NCI-H774 (cell line): ENCODE measurements around the gene ZNF407.

Experiments used
- DNase-seq: peaks from one replicate; lab custom pipeline; 2025; lab: John Stamatoyannopoulos, UW

ZNF407 gene

GRCh38 chr18:74631212-74631611, 33.5 kb downstream of the ZNF407 start:
- no peak for DNase-seq

GRCh38 chr18:74631623-74632350, 34.1 kb downstream of the ZNF407 start:
- no peak for DNase-seq

GRCh38 chr18:74632351-74632679, 34.6 kb downstream of the ZNF407 start:
- DNase-seq, result no peak

DNA sequence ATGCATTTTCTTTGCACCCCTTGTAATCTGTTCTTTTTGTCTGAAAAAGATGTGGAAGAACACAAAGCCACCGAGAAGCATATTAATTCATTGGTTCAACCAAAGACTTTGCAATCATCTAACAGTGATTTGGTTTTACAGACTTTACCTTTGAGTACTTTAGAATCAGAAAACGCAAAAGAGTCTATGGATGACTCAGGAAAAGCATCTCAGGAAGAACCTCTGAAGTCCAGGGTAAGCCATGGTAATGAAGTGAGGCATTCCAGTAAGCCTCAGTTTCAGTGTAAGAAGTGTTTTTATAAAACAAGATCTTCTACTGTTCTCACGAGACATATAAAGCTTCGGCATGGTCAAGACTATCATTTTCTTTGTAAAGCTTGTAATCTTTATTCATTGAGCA, 35.2 kb downstream of the ZNF407 start:
- no peak for DNase-seq

- DNase-seq, result no peak
These were observed 36.1 kb downstream of the ZNF407 start for GRCh38 chr18:74633652-74634352.

GRCh38 chr18:74635224-74635975, 37.7 kb downstream of the ZNF407 start:
- DNase-seq, result peak; percentile 36

DNA sequence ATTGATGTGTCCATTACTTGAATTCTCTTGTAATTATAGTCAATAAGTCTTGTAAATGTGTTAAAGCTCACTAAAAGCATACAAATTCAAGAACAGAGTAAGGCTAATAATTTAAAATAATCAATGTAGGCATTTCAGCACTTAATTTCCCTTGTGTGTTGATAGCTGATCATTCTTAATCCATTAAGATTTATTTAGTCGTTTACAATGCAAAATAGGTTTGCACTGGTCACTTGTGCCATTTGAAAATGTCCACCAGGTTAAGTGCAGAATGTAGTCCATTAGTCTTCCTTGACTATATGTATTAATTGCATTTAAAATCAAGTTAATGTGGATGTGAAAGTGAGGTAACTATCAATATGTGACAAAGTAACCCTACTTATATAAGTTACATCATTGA, 39.4 kb downstream of the ZNF407 start:
- DNase-seq, result no peak

DNA sequence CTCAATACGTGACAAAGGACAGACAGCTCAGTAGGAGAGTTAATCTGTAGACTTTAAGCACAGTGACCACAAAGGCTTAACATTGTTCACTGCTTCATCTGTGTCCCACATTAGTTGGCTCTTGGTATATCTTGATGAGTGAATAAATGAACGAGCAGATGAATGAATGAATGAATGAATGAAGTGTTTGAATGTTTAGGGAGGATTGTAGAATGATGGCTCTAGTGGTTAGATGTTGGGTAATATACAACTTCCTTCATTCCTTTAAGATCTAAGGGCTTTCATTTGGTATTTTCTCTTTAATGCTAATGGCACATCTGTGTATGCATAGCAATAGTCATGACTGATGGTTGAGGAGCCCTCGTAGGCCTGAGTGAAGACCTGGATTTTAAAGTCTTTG, 40.5 kb downstream of the ZNF407 start:
- DNase-seq, result no peak

DNA sequence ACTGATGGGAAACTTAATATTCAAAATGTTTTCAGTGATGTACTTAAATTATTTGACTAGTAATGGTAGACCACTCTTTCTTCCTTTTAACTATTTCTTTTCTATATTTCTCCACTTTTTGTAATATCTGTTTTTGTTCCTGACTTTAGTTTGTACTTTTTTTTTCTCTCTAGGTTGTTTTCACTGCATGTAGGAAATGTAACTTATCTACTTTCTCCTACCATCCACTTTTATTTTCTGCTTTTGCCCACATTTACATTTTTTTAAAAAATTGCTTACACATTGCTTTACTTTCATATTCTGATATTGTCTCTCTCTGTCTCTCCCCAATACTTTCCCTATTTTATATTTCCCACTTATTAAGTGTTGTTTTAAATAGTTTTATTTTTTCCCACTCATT, 47.0 kb downstream of the ZNF407 start:
- DNase-seq, result no peak

- no peak for DNase-seq
These were observed 48.0 kb downstream of the ZNF407 start for GRCh38 chr18:74645679-74646078.

DNA sequence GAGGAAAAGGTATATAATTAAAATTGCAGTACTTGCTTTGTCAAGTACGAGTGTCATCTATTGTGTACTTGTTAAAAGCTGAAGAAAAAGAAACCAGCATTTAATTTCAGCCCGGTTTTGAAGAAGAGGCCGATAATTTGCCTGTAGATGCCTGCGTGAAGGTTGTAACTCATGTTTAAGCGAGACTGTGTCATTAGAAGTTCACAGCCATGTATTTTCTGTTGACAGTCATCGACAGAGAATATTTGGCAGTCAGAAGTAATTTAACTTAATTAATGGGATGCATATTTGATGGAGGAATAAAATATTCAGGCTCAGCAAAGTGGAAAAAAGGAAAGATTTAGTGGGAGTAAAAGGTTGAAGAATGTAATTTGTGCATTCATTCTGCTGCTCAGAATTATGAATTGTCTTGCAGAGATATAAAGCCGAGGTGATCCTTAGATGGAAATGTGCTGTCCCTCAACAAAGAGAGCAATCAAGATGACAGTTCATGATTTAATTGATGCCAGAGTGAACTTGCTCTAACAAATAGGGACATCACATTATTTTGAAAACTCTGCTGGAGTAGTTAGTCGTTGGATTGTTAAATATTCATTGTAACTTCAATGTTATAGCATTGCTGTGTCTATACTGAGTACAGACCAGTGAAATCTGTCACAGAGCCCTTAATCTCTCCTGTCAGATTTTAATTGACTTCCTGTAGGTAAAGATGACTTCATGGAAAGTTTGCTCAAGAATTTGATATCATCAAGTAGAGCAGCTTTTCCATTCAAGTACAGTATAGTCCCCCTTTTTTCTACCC, 53.9 kb downstream of the ZNF407 start:
- DNase-seq, result no peak

GRCh38 chr18:74652392-74652988, 54.8 kb downstream of the ZNF407 start:
- peak; percentile 32 for DNase-seq

DNA sequence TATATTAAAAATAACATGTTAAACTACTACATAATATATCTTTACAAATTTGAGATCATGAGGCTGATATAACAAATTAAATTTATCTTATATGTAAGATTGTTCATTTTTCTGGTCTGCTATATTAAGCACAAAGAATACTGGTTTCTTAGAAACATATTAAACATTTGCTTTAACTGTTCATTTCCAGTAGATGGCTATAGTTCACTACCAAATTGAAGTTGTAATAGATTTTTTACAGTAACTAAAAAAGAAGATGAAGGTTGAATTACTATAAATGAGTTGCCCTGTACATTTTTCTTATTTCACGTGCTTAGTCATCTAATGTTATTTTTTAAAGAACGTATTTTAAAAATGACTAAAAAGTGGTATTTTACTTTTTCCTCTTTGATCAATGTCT, 57.0 kb downstream of the ZNF407 start:
- peak; percentile 2 for DNase-seq

- no peak for DNase-seq
These were observed 63.3 kb downstream of the ZNF407 start for GRCh38 chr18:74661008-74661407.

DNA sequence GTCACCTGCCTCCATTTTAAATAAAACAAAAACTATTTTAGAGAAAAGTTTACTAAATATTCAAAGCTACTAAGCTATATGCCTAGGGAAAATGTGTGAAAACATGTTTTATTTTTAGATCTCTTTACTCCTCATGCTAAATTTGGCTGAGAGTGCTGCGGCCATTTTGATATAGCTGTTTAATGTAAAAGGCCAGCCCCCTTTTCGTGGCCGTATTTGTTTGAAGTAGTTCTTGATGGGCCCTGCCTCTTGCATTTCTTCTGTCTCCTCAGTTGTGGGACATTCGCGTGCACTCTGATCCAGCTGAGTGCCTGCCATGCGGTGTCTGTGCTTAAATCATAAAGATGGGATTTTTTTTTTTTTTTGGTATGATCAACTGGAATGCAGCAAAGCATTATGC, 64.0 kb downstream of the ZNF407 start:
- DNase-seq, result no peak

- DNase-seq, result no peak
These were observed 65.0 kb downstream of the ZNF407 start for GRCh38 chr18:74662622-74663021.

- DNase-seq, result no peak
These were observed 67.7 kb downstream of the ZNF407 start for GRCh38 chr18:74665346-74665745.

GRCh38 chr18:74665905-74666304, 68.2 kb downstream of the ZNF407 start:
- no peak for DNase-seq

DNA sequence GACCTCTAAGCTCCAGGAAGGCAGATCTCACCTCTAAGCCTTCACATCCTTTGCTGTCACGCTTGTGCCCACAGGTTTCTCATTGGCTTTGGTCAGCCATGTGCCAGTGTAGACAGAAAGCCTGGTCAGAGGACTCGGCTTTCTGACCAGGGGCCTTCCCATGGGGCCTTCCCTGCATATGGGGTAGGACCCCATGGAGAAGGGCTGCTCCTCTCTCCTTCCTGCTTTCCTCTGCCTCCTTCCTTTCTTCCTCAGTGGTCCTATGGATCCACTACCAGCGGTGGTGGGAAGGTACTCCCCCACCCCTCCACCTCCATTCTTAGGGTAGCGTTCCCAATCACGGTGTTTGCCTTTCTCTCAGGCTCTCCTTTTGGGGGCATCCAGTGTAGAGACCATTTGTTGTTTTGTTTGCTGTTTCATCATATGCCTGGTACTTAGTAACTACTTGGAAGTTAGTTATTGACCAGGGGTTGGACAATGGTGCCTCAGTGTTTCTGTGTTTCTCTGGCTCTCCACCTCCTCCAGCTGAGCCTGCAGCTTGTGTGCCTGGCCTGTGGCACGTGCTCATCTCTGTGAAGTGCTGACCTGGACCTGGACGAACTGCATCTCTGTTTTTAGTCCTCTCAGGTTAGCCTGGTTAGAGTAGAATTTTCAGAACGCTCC, 71.6 kb downstream of the ZNF407 start:
- no peak for DNase-seq

DNA sequence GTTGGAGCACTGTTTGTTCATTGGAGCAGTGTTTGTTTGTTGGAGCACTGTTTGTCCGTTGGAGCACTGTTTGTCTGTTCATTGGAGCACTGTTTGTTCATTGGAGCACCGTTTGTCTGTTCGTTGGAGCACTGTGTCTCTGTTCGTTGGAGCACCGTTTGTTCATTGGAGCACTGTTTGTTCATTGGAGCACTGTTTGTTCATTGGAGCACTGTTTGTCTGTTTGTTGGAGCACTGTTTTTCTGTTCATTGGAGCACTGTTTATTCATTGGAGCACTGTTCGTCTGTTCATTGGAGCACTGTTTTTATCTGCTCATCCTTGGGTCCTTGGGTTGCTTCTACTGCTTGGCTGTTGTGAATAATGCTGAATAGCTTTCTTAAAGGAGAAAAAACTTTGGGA, 74.7 kb downstream of the ZNF407 start:
- no peak for DNase-seq

- DNase-seq, result no peak
These were observed 76.8 kb downstream of the ZNF407 start for GRCh38 chr18:74674487-74674886.
